Loucy (cell line): ENCODE results near the gene CCDC127.

Experiments used
- CTCF ChIP-seq: fragments of 200-600 bp; sonication (generic); conservative IDR thresholded peaks from 2 replicates; pipeline ENCODE4 v1.5.1; 2014; ENCODE audit warnings: mild to moderate bottlenecking, antibody characterized with exemption, low read length
- EZH2phosphoT487 ChIP-seq: fragments of 200-600 bp; IDR thresholded peaks from 2 replicates; pipeline ENCODE4 v1.6.1; 2018; ENCODE audit warnings: antibody characterized with exemption, mild to moderate bottlenecking, moderate library complexity, borderline replicate concordance

GRCh38 chr5:181566-181965 lies 36.4 kb downstream of the CCDC127 start:
- TF ChIP-seq CTCF (no peak), EZH2phosphoT487 (no peak)
